IPS-18a (cell line): ENCODE data around the gene SH3PXD2B.

Experiments used
- H3K27ac ChIP-seq: one replicate; pipeline ENCODE4 v1.5.1; 2013; ENCODE audit warnings: low read length
- H3K27me3 ChIP-seq: one replicate; pipeline ENCODE4 v1.6.1; 2013; ENCODE audit warnings: mild to moderate bottlenecking, low read length; ENCODE audit not compliant: control insufficient read depth, insufficient read depth
- H3K36me3 ChIP-seq: one replicate; pipeline ENCODE4 v1.6.1; 2013; ENCODE audit warnings: low read depth, low read length; ENCODE audit not compliant: control insufficient read depth
- H3K4me1 ChIP-seq: one replicate; pipeline ENCODE4 v1.6.1; 2013; ENCODE audit warnings: low read depth, low read length; ENCODE audit not compliant: control insufficient read depth
- H3K4me3 ChIP-seq: one replicate; pipeline ENCODE4 v1.5.1; 2013; ENCODE audit warnings: low read length
- H3K9ac ChIP-seq: one replicate; pipeline ENCODE4 v1.6.1; 2013; ENCODE audit warnings: mild to moderate bottlenecking, low read length, moderate library complexity
- H3K9me3 ChIP-seq: one replicate; pipeline ENCODE4 v1.6.1; 2013; ENCODE audit warnings: low read depth, low read length; ENCODE audit not compliant: control insufficient read depth

SH3PXD2B gene

GRCh38 chr5:172421020-172421419 lies 33.3 kb downstream of the SH3PXD2B start:
- Histone ChIP-seq H3K9me3 (no peaks in the 10 kb centered on the region), H3K4me1 (no peaks in the 10 kb centered on the region), H3K9ac (no peak overlapping the region), H3K4me3 (no peak overlapping the region), H3K27me3 (no peaks in the 10 kb centered on the region), H3K27ac (no peak overlapping the region), H3K36me3 (peaks cover 16% of the 10 kb centered on the region)

DNA sequence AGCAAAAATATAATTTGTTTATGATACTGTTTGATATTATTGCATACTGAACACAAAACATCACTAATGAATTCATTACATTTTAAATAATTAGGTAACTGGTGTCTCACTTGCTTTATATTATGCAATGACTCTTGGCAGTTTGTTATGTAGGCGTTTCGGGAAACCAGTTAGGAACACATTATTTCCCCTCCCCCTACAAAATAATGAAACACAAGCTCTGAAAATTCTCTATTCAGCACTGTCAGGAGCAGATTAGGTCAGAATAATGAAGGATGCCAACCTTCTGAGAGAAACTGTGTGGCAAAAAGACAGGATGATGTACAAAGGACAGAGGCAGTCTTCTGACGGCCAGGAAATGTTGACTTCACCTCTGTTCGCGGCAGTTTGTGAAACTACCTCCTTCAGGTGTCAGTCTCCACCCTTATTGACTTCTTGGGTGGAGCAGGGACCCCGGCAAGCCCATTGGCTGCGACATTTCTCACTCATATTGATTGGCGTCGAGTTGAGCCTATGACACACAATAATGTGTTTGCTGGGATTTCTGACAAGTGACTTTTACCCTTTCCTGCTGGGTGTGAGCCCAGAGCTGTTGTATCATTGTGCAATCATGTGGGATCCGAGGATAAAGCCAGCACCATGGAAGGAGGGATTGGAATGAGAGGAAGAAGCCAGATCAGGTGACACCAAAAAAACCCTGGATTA lies 33.9 kb downstream of the SH3PXD2B start:
- Histone ChIP-seq H3K27me3 (no peaks in the 10 kb centered on the region), H3K4me3 (no peak overlapping the region), H3K4me1 (no peaks in the 10 kb centered on the region), H3K36me3 (peaks cover 16% of the 10 kb centered on the region), H3K9me3 (no peaks in the 10 kb centered on the region), H3K27ac (no peak overlapping the region), H3K9ac (no peak overlapping the region)

- Histone ChIP-seq H3K4me1 (no peaks in the 10 kb centered on the region), H3K9ac (no peak overlapping the region), H3K27me3 (no peaks in the 10 kb centered on the region), H3K4me3 (no peak overlapping the region), H3K36me3 (peaks cover 20% of the 10 kb centered on the region), H3K9me3 (no peaks in the 10 kb centered on the region), H3K27ac (no peak overlapping the region)
Observed at GRCh38 chr5:172418862-172419814, 35.2 kb downstream of the SH3PXD2B start.

- H3K9me3 ChIP-seq, result no peaks in the 10 kb centered on the region
- H3K27me3 ChIP-seq, result no peaks in the 10 kb centered on the region
- H3K36me3 ChIP-seq, result peaks cover 20% of the 10 kb centered on the region
- H3K4me3 ChIP-seq, result no peak overlapping the region
- no peak overlapping the region for H3K9ac ChIP-seq
- H3K4me1 ChIP-seq, result no peaks in the 10 kb centered on the region
- no peak overlapping the region for H3K27ac ChIP-seq
Observed at GRCh38 chr5:172417983-172418630, 36.2 kb downstream of the SH3PXD2B start.

- Histone ChIP-seq H3K4me1 (no peaks in the 10 kb centered on the region), H3K9me3 (no peaks in the 10 kb centered on the region), H3K27ac (no peak overlapping the region), H3K9ac (no peak overlapping the region), H3K27me3 (no peaks in the 10 kb centered on the region), H3K36me3 (peaks cover 20% of the 10 kb centered on the region), H3K4me3 (no peak overlapping the region)
Observed at GRCh38 chr5:172417130-172417841, 37.0 kb downstream of the SH3PXD2B start.

DNA sequence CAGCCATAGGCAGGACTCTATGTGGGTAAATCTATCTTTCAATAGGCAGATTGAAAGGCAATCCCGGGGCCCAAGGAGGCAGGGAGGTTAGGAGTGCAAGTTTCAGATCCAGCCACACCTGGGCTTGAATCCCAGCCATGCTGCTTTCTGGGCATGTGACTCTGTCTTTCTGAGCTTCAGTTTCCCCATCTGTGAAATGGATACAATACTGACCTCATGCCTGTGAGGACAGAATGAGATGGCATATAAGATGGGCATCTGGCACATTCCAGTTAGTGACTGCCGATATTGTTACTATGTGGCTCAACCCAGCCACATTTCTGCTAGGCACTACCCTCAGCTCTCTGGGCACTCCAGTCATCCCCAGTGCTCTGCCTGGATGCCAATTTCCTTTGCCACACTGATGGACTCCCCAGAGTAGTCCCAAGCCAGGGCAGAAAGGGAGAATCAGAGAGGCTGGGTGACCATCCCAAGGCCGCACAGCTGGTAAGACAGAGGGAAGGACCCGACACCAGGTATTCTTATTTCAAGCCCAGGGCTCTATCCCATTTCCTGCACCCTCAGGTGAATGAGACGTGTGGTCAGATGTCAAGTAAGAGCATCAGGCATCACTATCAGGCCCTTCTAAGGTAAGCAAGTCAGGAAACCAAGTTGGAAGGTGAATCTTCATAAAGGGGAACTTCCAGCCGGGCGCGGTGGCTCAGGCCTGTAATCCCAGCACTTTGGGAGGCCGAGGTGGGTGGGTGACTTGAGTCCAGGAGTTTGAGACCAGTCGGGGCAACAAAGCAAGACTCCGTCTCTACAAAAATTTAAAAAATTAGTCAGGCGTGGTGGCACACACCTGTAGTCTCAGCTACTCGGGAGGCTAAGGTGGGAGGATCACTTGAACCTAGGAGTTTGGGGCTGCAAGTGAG lies 38.7 kb downstream of the SH3PXD2B start:
- no peak overlapping the region for H3K4me3 ChIP-seq
- no peaks in the 10 kb centered on the region for H3K27me3 ChIP-seq
- H3K4me1 ChIP-seq, result no peaks in the 10 kb centered on the region
- peaks cover 12% of the 10 kb centered on the region for H3K36me3 ChIP-seq
- H3K9ac ChIP-seq, result no peak overlapping the region
- H3K9me3 ChIP-seq, result no peaks in the 10 kb centered on the region
- H3K27ac ChIP-seq, result no peak overlapping the region

GRCh38 chr5:172414531-172415361 lies 39.6 kb downstream of the SH3PXD2B start:
- Histone ChIP-seq H3K27ac (no peak overlapping the region), H3K27me3 (no peaks in the 10 kb centered on the region), H3K4me3 (no peak overlapping the region), H3K9ac (no peak overlapping the region), H3K9me3 (no peaks in the 10 kb centered on the region), H3K4me1 (no peaks in the 10 kb centered on the region), H3K36me3 (peaks cover 7% of the 10 kb centered on the region)

DNA sequence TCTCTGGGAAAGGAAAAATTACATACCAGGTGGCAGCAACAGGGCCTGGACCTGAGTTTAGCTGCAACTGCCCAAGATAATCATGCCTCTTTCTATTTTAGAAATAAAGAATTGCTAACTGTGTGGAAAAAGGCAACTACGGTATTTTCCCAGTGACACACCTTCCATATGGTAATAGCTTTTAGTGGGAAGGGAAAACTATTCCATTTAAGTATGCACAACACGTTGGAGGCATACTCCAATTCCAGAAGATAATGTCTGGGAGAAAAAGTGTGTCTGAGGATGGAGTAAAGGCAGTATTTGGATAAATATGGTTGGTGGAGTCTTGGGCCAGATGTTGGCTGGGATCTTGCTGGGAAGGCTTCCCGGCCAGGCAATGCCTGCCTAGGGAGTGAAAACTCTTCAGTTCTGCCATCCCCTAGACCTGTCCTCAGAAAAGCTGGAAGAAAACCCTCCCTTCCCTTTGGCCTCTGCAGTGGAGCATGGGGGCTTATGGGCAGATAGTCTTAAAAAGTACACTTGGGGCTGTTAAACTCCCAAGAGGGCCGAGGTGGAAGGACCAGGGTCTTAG lies 40.6 kb downstream of the SH3PXD2B start:
- no peaks in the 10 kb centered on the region for H3K27me3 ChIP-seq
- no peak overlapping the region for H3K4me3 ChIP-seq
- peaks cover 4% of the 10 kb centered on the region for H3K36me3 ChIP-seq
- no peak overlapping the region for H3K9ac ChIP-seq
- no peaks in the 10 kb centered on the region for H3K9me3 ChIP-seq
- no peak overlapping the region for H3K27ac ChIP-seq
- H3K4me1 ChIP-seq, result no peaks in the 10 kb centered on the region

- H3K4me1 ChIP-seq, result no peaks in the 10 kb centered on the region
- no peaks in the 10 kb centered on the region for H3K27me3 ChIP-seq
- no peaks in the 10 kb centered on the region for H3K9me3 ChIP-seq
- no peak overlapping the region for H3K9ac ChIP-seq
- no peak overlapping the region for H3K4me3 ChIP-seq
- H3K27ac ChIP-seq, result no peak overlapping the region
- peaks cover 4% of the 10 kb centered on the region for H3K36me3 ChIP-seq
Observed at GRCh38 chr5:172412724-172413286, 41.5 kb downstream of the SH3PXD2B start.
